GM19025 (cell line): ENCODE data around the gene HOXC10.

Experiments
- ATAC-seq: cut with Tn5 transposase; IDR thresholded peaks from one replicate; pipeline ENCODE4 v1.9.1; 2021; ENCODE audit warnings: mild to moderate bottlenecking, low read depth, moderate library complexity; ENCODE audit not compliant: unreplicated experiment

Gene HOXC10

GRCh38 chr12:53975479-53976152, 9.3 kb upstream of the HOXC10 start:
- ATAC-seq: no peak

GRCh38 chr12:53976172-53976822, 8.6 kb upstream of the HOXC10 start:
- ATAC-seq: no peak

- ATAC-seq: no peak
These were observed 7.9 kb upstream of the HOXC10 start for GRCh38 chr12:53976823-53977595.

GRCh38 chr12:53977596-53978445, 7.1 kb upstream of the HOXC10 start:
- ATAC-seq: no peak

DNA sequence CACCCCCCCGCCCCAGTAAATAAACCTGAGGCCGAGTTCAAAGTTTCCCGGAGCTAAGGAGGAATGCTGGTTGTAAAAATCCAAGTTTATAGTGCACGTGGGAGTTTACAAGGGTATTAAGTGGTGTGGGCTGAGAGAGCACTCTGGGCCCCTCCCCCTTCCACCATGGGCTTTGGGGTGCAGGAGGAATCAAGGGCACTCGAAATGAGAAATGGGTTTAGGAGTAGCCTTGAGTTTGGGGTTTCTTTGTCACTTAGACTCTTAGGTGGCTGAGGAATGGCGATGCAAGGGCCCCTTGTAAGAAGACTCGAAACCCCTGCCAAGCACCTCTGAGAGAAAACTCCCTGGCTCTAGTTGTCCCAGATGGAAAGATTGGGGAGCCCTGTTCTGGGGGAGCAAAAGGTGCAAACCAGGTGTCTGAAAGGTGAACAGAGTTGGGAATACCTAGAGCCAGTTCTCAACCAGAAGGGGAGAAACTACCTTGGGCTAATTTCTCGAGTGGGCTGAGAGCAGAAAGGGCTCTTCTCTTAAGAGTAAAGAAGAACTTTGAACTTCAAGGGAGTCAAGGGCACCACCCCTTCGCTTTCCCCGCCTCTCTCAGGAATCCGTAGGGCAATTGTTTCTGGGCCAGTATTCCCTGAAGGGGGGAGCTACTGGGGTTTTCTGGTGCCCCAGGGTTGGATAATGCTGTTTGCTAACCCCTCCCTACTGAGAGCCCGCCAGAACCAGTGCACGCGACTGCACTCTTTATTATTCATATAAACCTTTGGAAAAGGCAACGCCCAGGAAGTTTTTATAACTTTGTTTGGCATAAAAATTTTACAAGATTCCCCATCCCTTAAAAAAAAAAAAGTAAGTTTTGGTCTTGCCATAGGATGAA, 6.2 kb upstream of the HOXC10 start:
- ATAC-seq: no peak

- no peak for ATAC-seq
These were observed 4.7 kb upstream of the HOXC10 start for GRCh38 chr12:53980104-53980801.

DNA sequence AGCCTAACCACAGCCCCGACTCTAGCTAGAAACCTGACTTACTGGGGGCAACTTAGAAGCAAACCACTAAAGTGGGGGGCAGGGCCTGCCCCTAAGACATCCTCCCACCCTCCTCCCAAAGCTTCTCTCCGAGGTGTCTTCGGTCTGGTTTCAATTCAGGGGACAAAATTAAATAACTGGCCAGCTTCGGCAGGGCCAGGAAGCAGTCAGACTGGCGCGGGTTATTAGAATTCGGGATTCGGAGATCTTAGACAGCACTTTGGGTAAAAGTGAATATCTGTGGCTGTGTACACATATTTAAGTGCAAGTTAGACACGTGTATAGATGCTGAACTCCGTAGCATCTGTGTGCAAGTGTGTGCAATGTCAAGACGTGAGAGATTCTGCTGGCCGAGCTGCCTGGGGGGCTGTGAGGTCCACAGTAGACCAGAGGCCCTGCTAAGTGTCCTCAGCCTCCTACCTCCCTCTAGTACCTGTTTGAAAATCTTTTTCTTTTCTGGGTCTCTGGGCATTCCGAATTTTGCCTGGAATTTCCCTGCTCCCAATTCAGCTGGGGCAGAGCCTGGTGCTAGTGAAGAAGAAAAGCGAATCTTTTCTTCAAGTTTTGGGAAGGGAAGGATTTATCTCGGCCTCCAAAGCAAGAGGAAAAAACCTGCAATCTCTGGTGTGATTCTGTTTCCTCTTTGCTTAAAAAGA, 4.0 kb upstream of the HOXC10 start:
- no peak for ATAC-seq

DNA sequence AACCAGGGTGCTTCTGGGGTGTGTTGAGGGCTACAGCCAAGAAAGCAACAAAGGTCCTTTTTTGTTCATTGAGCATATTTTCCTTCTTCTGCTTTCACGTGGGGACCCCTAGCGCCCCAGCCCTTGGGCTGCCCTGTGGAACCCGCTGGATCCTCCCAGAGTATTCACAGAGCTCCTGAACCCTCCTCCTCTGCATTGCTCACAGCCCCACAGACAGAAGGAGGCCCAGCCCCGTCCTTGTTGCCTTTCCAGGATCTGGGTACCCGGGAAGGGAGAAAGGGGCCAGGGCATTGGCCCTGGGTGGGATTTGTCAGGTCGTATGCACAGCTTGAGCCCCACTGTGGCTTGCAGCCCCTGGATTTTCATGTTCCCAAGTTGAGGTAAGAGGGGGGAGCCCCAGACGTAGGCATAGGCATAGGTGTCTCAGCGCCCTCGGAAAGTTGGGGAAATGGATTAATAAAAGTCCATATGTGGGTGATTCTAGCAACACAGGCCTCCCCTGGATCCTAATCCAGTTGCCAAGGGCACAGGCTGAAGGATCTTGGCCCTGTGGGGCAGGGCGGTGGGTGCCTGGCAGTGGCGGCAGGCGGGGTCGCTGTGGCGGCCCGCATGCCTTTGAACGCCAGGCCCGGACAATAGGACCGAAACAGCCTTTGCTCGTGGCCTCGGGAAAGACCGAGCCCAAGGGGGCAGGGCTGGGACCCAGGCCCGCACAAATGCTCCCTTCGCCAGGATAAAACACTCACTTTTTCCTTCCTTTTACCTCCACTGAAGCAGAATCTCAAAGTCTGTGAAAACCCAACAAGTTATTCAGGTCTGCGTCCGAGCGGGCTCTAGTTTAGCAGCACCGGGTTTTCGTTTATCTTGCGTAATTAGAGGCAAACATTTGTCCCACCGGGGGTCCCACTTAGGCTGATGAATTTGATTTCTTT, 3.0 kb upstream of the HOXC10 start:
- ATAC-seq: no peak

GRCh38 chr12:53982648-53983567, 2.0 kb upstream of the HOXC10 start:
- ATAC-seq: no peak

DNA sequence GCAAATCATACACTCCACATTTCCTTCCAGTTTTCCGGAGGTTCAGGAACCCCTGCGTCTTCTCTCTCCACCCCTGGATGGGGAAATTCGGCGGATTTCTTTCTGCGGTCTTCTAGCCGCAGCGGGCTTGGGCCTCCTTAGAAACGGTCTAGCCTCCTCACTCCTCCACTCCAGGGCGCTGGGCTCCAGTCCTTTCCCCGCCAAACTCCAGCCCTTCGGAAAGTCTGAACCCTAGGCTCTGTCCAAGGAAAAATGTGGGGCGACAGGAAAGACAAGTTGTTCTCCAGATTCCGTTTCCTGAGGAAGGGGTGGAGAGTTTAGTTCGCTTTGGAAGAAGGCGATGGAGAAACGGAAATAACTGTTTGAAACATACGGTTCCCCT, 1.4 kb upstream of the HOXC10 start:
- ATAC-seq: no peak

DNA sequence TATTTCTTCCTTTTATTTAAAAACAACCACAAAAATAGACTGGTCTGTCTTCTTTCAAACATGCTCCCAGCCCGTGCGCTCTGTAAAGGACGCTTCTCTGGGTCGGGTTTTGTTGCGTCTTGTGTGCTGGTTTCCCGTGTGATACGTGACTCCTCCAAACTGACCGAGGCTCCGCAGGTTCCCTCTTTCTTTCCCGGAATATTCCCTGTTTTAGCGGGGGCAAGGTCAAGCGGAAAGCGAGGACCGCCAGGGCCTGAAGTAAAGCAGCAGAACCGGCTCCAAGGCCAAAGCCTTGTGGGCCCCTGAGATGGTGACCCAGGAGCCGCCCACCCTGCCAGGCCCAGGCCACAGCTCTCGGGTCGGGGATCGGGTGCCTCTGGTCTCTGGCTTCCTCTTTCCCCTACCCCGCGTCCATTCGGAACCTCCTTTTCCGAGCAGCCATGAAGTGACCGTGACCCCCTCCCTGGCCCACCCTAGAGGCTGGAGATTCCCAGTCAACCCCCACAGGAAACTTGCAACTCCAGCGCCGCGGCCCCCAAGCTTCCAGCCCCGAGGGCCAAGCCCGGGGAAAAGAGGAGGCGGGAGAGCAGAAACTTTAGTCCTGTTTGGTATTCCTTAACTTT, 885 bp upstream of the HOXC10 start:
- ATAC-seq: no peak

- ATAC-seq: no peak
These were observed 697 bp downstream of the HOXC10 start for GRCh38 chr12:53985692-53985993.

GRCh38 chr12:53985994-53986685, 1.2 kb downstream of the HOXC10 start:
- no peak for ATAC-seq

GRCh38 chr12:53986686-53987483, 1.9 kb downstream of the HOXC10 start:
- no peak for ATAC-seq

DNA sequence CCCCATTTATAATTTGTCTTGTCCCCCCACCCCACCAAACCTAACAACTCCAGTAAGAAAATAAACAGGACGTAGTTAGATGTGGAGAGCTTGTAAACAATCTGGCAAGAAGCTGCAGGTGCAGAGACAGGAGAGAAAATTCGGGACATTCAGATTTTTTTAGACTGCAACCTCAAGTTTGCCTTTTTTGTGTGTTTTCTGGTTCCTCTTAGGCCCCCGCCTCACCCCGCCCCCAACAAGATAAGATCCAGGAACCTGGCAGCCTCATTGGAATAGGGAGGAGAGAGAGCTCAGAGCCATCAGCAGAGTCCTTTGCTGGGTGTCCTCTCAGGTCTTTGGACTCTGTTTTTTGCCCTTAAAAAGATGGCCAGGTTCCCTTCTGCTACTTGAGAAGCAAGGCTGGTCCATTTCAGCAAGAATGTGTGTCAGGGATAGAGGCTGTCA, 2.9 kb downstream of the HOXC10 start:
- ATAC-seq: no peak
